Right cardiac atrium (tissue), 5 donors: ENCODE data around the gene EPB41L4A. TPM values are rescaled to one million over a fixed set of nuclear protein-coding genes. Genes with fewer than 3 reads are reported as not detected.
A peak's percentile ranks its signal among the peaks of the same experiment; 100 is the strongest.
"Not testable (repeated sequence)": the region's sequence is repeated elsewhere in the genome, so short reads cannot be mapped to it uniquely, and the experiment has no call there.

ENCODE experiments used
- ATAC-seq, 2 donors: fragments of 200-7000 bp; cut with Tn5 transposase; one replicate each; pipeline versions ENCODE4 v1.8.0 to v1.9.1; 2020; ENCODE audit warnings: moderate library complexity in 2 of 2, mild to moderate bottlenecking in 1 of 2
- DNase-seq, 3 donors: peaks; one replicate each; pipeline ENCODE4 v3.0.0-alpha.2; 2020
- H3K27ac ChIP-seq: one replicate; pipeline ENCODE4 v1.5.1; 2013; ENCODE audit warnings: mild to moderate bottlenecking, low read length, control low read depth, moderate library complexity
- H3K27me3 ChIP-seq: one replicate; pipeline ENCODE4 v1.6.1; 2013; ENCODE audit not compliant: control insufficient read depth, insufficient read depth
- H3K4me1 ChIP-seq: one replicate; pipeline ENCODE4 v1.6.1; 2013; ENCODE audit warnings: low read length; ENCODE audit not compliant: control insufficient read depth, insufficient read depth
- H3K4me3 ChIP-seq: one replicate; pipeline ENCODE4 v1.5.1; 2013; ENCODE audit warnings: low read length, control low read depth
- H3K9me3 ChIP-seq: one replicate; pipeline ENCODE4 v1.6.1; 2013; ENCODE audit warnings: low read length; ENCODE audit not compliant: control insufficient read depth
- WGBS: extraction: QIAGEN DNeasy Blood & Tissue Kit; methylation state at CpG from one replicate; pipeline ENCODE4 v1.1.7; 2013; 5-methylcytosine and 5-hydroxymethylcytosine counted together
- intact Hi-C, 4 donors: fragments of 100-400 bp; cut with DNase I; formaldehyde crosslinking; loops; one replicate each; pipeline versions ENCODE4 v1.11.0 to v1.14.0; 2022 to 2023
- long read RNA-seq, 4 donors: library from polyadenylated mRNA; unstranded; transcript quantifications; one replicate each; pipeline ENCODE4 v2.0.0, GENCODE V29; 2020 to 2021
- polyA plus RNA-seq: library from polyadenylated mRNA; stranded (reverse); fragments of 200-250 nt; gene quantifications from one replicate; pipeline ENCODE4 v1.2.3, GENCODE V29; 2013
- total RNA-seq, 4 donors: library from RNA; stranded (reverse); fragmentation: NEBNext Ultra II Directional; extraction: Animal tissue kit (Norgen Biotek cat#: 25700); gene quantifications; one replicate each; pipeline ENCODE4 v1.2.1, GENCODE V29; 2021
- donor health status: healthy with polysubstance abuse.
- donor health status: DM: no; HTN: yes; CAD: no.
- donor health status: DM: no; HTN: no; CAD: no.
- donor health status: DM: no; HTN: yes; CAD: no; lungs with severe emphysema.
- donor health status: DM: yes; HTN: yes; CAD: no.

The EPB41L4A gene, protein sequence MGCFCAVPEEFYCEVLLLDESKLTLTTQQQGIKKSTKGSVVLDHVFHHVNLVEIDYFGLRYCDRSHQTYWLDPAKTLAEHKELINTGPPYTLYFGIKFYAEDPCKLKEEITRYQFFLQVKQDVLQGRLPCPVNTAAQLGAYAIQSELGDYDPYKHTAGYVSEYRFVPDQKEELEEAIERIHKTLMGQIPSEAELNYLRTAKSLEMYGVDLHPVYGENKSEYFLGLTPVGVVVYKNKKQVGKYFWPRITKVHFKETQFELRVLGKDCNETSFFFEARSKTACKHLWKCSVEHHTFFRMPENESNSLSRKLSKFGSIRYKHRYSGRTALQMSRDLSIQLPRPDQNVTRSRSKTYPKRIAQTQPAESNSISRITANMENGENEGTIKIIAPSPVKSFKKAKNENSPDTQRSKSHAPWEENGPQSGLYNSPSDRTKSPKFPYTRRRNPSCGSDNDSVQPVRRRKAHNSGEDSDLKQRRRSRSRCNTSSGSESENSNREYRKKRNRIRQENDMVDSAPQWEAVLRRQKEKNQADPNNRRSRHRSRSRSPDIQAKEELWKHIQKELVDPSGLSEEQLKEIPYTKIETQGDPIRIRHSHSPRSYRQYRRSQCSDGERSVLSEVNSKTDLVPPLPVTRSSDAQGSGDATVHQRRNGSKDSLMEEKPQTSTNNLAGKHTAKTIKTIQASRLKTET
- 10 to 100 TPM; 24.9 to 43.7 (median 27.3) TPM for total RNA-seq
- 9.2 TPM for polyA plus RNA-seq
- long read RNA-seq, donor 1, full-length matches to known transcripts = 1 of 13 reads
- long read RNA-seq, donor 1, partial matches to known transcripts = 5 of 13 reads
- long read RNA-seq, donor 1, other reads (novel, unspliced or antisense) = 7 of 13 reads
- long read RNA-seq, donor 2, full-length matches to known transcripts = 4 of 13 reads
- long read RNA-seq, donor 2, partial matches to known transcripts = 4 of 13 reads
- long read RNA-seq, donor 2, other reads (novel, unspliced or antisense) = 5 of 13 reads
- long read RNA-seq, donor 3, partial matches to known transcripts = 36 of 59 reads
- long read RNA-seq, donor 3, other reads (novel, unspliced or antisense) = 21 of 59 reads
- long read RNA-seq, donor 4, full-length matches to known transcripts = 5 of 9 reads
- long read RNA-seq, donor 4, partial matches to known transcripts = 0 of 9 reads
- long read RNA-seq, donor 4, other reads (novel, unspliced or antisense) = 4 of 9 reads

DNA sequence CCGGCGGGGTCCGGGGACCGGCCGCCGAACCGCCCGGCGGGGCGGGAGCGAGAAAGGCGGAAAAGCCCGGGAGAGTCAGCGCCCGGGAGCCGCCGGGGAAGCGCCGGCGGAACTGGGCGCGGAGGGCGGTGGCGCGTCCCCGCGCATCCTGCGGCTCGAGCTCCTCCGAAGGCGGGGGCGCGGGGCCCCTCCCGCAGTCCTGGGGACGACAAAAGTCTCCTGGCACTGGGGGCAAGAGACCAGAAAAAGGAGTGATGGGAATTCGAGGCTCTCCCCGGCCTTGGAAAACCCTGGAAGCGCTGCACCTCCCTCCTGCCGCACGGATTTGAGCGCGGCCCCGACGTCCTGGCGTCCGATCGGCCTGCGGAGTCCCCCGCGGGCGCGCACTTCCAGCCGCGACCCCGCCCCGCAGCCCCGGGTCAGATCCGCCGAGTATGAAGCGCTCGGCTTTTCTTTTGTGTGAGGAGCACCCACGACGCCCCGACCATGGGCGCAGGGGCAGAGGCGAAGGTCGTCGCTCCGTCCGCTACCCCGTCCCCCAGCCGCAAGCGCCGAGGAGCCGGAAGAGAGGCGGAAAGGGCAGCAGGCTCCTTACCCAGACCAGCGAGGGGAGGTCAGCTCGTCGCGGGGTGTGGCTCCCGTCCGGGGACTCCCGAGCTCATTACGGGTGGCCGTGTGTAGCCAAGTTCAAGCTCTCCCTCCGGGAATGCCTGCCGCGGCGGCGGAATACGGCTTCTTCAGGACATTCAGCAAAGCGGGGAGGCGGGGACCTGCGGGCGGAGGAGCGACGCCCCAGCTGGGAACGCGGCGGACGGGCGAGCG lies at the start of gene EPB41L4A:
TSS of gene EPB41L4A (minus strand) at position 114 of the 822 bp plus-strand sequence. CDS start 238 bp downstream, outside the sequence.
- H3K4me1 ChIP-seq = no peaks in the 10 kb centered on the region
- WGBS = under 1% methylated on average over 103 of the region's 103 CpGs
- H3K27ac ChIP-seq = peak within 1 kb of the TSS; percentile 93
- H3K9me3 ChIP-seq = no peaks in the 10 kb centered on the region
- DNase-seq (peak; percentile 77 to 90 (median 89)), ATAC-seq (peak; percentile 87 to 88)
- H3K4me3 ChIP-seq = peak within 1 kb of the TSS; percentile 85
- intact Hi-C loops = loop anchor here in 2 of 4 donors (10.0 kb wide), 3 partner anchors 75 to 235 kb away; no protein-coding TSS in a partner anchor
- H3K27me3 ChIP-seq = no peaks in the 10 kb centered on the region

DNA sequence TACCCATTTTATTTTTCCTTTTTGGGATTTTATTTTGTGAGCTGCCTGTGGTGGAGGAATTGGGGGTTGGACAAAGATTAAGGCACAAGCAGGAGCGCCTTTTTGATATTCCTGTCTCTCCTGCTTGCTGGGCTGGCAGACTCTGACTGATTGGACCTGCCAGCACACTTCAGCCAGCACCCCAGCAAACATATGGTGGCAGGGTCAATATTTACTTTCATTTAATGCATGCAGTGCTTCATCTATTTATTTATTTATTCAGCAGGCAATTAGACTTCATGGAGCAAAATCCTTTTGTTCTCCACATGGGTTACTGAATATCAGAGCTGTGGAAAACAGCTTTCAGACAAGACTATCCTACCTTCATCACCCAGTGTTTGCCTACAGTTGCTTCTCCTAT lies 48.4 kb upstream of the EPB41L4A start:
- Histone ChIP-seq H3K4me1 (no peaks in the 10 kb centered on the region), H3K4me3 (no peak overlapping the region), H3K9me3 (no peaks in the 10 kb centered on the region), H3K27ac (no peak overlapping the region), H3K27me3 (no peaks in the 10 kb centered on the region)
- DNase-seq (no peak), ATAC-seq (no peak)
- WGBS = 98% methylated on average over 1 of the region's 1 CpG
- intact Hi-C loops = no loop called here

DNA sequence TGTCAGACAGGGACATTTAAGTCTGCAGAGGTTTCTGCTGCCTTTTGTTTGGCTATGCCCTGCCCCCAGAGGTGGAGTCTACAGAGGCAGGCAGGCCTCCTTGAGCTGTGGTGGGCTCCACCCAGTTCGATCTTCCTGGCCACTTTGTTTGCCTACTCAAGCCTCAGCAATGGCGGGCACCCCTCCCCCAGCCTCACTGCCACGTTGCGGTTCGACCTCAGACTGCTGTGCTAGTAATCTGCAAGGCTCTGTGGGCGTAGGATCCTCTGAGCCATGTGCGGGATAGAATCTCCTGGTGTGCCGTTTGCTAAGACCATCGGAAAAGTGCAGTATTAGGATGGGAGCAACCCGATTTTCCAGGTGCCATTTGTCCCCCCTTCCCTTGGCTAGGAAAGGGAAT lies 47.2 kb upstream of the EPB41L4A start:
- not testable (repeated sequence) for DNase-seq, H3K27me3 ChIP-seq

DNA sequence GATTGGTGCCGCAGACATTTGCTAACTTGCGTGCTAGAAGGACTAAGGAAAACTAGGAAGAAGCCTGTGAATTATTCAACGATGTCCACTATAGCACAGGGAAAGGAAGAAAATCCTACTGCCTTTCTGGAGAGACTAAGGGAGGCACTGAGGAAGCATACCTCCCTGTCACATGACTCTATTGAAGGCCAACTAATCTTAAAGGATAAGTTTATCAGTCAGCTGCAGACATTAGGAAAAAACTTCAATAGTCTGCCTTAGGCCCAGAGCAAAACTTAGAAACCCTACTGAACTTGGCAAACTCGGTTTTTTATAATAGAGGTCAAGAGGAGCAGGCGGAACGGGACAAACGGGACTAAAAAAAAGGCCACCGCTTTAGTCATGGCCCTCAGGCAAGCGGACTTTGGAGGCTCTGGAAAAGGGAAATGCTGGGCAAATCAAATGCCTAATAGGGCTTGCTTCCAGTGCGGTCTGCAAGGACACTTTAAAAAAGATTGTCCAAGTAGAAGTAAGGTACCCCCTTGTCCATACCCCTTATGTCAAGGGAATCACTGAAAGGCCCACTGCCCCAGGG lies 28.2 kb upstream of the EPB41L4A start:
- H3K27me3 ChIP-seq, H3K27ac ChIP-seq, H3K9me3 ChIP-seq, DNase-seq, intact Hi-C loops, ATAC-seq, H3K4me1 ChIP-seq, H3K4me3 ChIP-seq: not testable (repeated sequence)
- 72% methylated on average over 10 of the region's 10 CpGs for WGBS

More for the DNA sequence above, 47.2 kb upstream of the EPB41L4A start:
- intact Hi-C loops, ATAC-seq, H3K4me3 ChIP-seq, H3K27ac ChIP-seq, H3K4me1 ChIP-seq, H3K9me3 ChIP-seq: not testable (repeated sequence)
- 95% methylated on average over 10 of the region's 10 CpGs for WGBS

DNA sequence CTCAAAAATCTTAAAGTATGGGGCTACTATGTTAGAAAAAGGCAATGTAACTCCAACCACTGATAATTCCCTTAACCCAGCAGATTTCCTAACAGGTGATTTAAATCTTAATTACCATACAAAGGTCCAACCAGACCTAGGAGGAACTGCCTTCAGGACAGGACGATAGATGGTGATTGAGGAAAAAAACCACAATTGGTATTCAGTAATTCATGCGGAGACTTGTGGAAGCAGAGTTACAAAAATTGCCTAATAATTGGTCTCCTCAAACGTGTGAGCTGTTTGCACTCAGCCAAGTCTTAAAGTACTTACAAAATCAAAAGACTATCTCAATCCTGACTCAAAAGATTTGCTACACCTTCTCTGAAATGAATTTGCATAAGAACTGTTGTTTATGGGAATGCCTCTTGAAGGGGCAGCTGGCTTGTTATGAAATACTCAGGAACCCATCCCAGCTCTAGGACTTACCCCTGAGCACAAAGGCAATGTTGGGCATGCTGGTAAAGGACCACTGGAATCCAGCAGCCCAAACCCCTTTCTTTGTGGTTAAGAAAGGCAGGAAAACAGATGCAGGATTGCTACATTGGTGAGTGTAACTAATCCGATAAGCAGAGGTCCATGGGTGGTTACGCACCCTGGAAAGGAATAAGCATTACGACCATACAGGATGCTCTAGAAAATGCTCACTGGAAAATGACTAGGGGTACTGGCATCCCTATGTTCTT lies 26.7 kb upstream of the EPB41L4A start:
- no peak overlapping the region for H3K4me3 ChIP-seq
- ATAC-seq = no peak
- H3K4me1 ChIP-seq = no peaks in the 10 kb centered on the region
- no peaks in the 10 kb centered on the region for H3K9me3 ChIP-seq
- no peak for DNase-seq
- intact Hi-C loops = no loop called here
- no peak overlapping the region for H3K27ac ChIP-seq
- WGBS = 84% methylated on average over 6 of the region's 6 CpGs
- H3K27me3 ChIP-seq = no peaks in the 10 kb centered on the region

DNA sequence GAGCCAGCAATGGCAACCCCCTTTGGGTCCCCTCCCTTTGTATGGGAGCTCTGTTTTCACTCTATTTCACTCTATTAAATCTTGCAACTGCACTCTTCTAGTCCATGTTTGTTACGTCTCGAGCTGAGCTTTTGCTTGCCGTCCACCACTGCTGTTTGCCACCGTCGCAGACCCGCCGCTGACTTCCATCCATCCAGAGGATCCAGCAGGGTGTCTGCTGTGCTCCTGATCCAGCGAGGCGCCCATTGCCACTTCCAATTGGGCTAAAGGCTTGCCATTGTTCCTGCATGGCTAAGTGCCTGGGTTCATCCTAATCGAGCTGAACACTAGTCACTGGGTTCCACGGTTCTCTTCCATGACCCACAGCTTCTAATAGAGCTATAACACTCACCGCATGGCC lies 24.9 kb upstream of the EPB41L4A start:
- H3K27ac ChIP-seq, intact Hi-C loops, H3K27me3 ChIP-seq, H3K4me1 ChIP-seq, H3K9me3 ChIP-seq, H3K4me3 ChIP-seq, DNase-seq, ATAC-seq: not testable (repeated sequence)
- 96% methylated on average over 11 of the region's 12 CpGs for WGBS

DNA sequence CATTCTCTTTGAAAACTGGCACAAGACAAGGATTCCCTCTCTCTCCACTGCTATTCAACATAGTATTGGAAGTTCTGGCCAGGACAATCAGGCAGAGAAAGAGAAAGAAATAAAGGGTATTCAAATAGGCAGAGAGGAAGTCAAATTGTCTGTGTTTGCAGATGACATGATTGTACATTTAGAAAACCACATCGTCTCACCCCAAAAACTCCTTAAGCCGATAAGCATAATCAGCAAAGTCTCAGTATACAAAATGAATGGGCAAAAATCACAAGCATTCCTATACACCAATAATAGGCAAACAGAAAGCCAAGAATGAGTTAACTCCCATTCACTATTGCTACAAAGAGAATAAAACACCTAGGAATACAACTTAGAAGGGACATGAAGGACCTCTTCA lies 21.0 kb upstream of the EPB41L4A start:
- ATAC-seq = no peak
- H3K4me3 ChIP-seq = no peak overlapping the region
- no peaks in the 10 kb centered on the region for H3K9me3 ChIP-seq
- no peaks in the 10 kb centered on the region for H3K27me3 ChIP-seq
- no peak overlapping the region for H3K27ac ChIP-seq
- no peak for DNase-seq
- H3K4me1 ChIP-seq = peaks cover 3% of the 10 kb centered on the region
- intact Hi-C loops = no loop called here
- 96% methylated on average over 2 of the region's 2 CpGs for WGBS

DNA sequence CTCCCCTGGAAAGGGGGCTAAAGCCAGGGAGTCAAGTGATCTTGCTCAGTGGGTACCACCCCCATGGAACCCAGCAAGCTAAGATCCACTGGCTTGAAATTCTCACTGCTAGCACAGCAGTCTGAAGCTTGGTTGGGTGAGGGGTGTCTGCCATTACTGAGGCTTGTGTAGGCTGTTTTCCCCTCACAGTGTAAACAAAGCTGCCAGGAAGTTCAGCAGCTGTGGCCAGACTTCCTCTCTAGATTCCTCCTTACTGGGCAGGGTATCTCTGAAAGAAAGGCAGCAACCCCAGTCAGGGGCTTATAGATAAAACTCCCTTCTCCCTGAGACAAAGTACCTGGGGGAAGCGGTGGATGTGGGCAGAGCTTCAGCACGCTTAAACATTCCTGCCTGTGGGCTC lies 17.1 kb upstream of the EPB41L4A start:
- Histone ChIP-seq H3K4me1 (peaks cover 3% of the 10 kb centered on the region), H3K27me3 (no peaks in the 10 kb centered on the region), H3K27ac (no peak overlapping the region), H3K4me3 (no peak overlapping the region), H3K9me3 (no peaks in the 10 kb centered on the region)
- no peak for DNase-seq
- intact Hi-C loops = no loop called here
- peak in 1 of 2 donors; percentile 25 for ATAC-seq
- 31% methylated on average over 2 of the region's 2 CpGs for WGBS

DNA sequence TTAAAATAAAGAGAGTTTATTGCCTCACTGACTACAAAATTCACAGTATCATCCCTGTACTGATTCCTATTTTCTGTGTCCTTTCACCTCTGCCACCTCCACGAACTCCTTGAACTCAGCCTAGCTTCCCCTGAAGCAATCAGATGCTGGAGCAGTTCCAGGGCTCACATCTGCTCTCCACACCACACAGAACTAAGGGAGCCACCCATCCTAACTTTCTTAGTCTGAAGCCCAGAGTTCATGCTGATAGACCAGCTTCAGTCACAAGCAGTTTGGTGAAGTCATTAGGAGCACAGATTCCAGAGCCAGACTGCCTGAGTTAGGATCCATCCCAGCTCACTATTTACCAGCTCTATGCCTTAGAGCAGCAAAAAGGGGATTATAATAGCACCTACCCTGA lies 15.6 kb upstream of the EPB41L4A start:
- intact Hi-C loops = no loop called here
- H3K27ac ChIP-seq = no peak overlapping the region
- no peak overlapping the region for H3K4me3 ChIP-seq
- ATAC-seq (peak in 1 of 2 donors; percentile 83), DNase-seq (peak in 1 of 3 donors; percentile 21)
- whole genome bisulfite sequencing = 39% methylated on average over 1 of the region's 1 CpG
- H3K27me3 ChIP-seq = no peaks in the 10 kb centered on the region
- no peaks in the 10 kb centered on the region for H3K9me3 ChIP-seq
- peaks cover 3% of the 10 kb centered on the region for H3K4me1 ChIP-seq
